Mammary epithelial cell (primary cell): ENCODE measurements around the gene MAPK8.

ENCODE experiments used
- EZH2 ChIP-seq: IDR thresholded peaks from 2 replicates; pipeline ENCODE4 v1.6.1; 2012; ENCODE audit warnings: low read length, inconsistent platforms, borderline replicate concordance
- TF ChIP-seq, protein P1 (sequence below), 2 donors: IDR thresholded peaks in 1 of 2; conservative IDR thresholded peaks in 1 of 2; 2 replicates each; pipeline ENCODE4 v1.5.1; 2011 to 2012; ENCODE audit warnings: inconsistent platforms in 2 of 2, low read length in 2 of 2, mild to moderate bottlenecking in 2 of 2, control low read depth in 1 of 2, low read depth in 1 of 2; ENCODE audit not compliant: insufficient read depth in 1 of 2; ENCODE audit errors: extremely low read depth in 1 of 2

DNA sequence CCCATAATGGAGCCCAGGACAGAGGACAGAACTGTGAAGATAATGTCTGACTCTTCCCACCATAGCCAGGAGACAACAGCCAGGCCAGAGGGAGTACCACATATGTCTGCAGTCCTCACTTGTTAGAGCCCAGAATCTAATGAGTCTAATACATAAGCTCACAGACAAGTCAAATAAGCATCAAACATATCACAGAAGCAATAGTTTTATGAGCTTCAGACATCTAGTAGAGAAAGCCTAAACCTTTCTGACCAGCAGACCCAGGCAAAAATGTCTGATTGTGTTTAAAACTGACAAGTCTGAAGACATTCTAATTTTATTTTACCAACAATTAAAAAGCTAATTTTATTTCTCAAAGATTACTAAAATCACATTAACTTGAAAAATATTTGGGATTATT is 75.5 kb downstream of the MAPK8 start:
- TF ChIP-seq, protein P1, sequence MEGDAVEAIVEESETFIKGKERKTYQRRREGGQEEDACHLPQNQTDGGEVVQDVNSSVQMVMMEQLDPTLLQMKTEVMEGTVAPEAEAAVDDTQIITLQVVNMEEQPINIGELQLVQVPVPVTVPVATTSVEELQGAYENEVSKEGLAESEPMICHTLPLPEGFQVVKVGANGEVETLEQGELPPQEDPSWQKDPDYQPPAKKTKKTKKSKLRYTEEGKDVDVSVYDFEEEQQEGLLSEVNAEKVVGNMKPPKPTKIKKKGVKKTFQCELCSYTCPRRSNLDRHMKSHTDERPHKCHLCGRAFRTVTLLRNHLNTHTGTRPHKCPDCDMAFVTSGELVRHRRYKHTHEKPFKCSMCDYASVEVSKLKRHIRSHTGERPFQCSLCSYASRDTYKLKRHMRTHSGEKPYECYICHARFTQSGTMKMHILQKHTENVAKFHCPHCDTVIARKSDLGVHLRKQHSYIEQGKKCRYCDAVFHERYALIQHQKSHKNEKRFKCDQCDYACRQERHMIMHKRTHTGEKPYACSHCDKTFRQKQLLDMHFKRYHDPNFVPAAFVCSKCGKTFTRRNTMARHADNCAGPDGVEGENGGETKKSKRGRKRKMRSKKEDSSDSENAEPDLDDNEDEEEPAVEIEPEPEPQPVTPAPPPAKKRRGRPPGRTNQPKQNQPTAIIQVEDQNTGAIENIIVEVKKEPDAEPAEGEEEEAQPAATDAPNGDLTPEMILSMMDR (conservative IDR thresholded peaks at IDR 0.05 in 1 of 2, IDR thresholded peaks at IDR 0.05 in 1 of 2; ENCODE audit: extremely low read depth in 1 of 2, insufficient read depth in 1 of 2, low read depth in 1 of 2, low read length in 2 of 2): no peak
- TF ChIP-seq EZH2: no peak
